OCI-LY7 (cell line): ENCODE results near the gene NAPSA.
"Not testable (repeated sequence)": the region's sequence is repeated elsewhere in the genome, so short reads cannot be mapped to it uniquely, and the experiment has no call there.

Experiments
- CTCF ChIP-seq: fragments of 200-600 bp; sonication (generic); conservative IDR thresholded peaks from 2 replicates; pipeline ENCODE4 v1.5.1; 2014; ENCODE audit warnings: mild to moderate bottlenecking, antibody characterized with exemption, low read length, moderate library complexity, mixed read lengths
- EZH2phosphoT487 ChIP-seq: fragments of 200-600 bp; sonication (generic); IDR thresholded peaks from 2 replicates; pipeline ENCODE4 v1.6.1; 2018; ENCODE audit warnings: low read depth, borderline replicate concordance, mild to moderate bottlenecking, mixed run types, antibody characterized with exemption, low read length, moderate library complexity, mixed read lengths

GRCh38 chr19:50353487-50353880 lies 12.0 kb downstream of the NAPSA start:
- TF ChIP-seq CTCF, EZH2phosphoT487: not testable (repeated sequence)
